GM13976 (cell line): Measurements from ENCODE around the gene PCDH19.

ENCODE experiments used
- DNase-seq: peaks from one replicate; pipeline ENCODE4 v3.0.0; 2012; ENCODE audit warnings: low spot score
- in situ Hi-C: fragments of 300-500 bp; cut with MboI; formaldehyde crosslinking; loops from one replicate; pipeline ENCODE4 v1.12.0; 2022; ENCODE audit warnings: low sequenced_read_pairs, mixed read lengths, inconsistent platforms; ENCODE audit not compliant: unreplicated experiment
- TF ChIP-seq, protein P1 (sequence below): IDR thresholded peaks from 2 replicates; pipeline ENCODE4 v1.5.1; 2012; ENCODE audit warnings: borderline replicate concordance, mild to moderate bottlenecking; ENCODE audit not compliant: insufficient read depth; ENCODE audit errors: extremely low read depth, missing control alignments, control extremely low read depth

The PCDH19 gene

DNA sequence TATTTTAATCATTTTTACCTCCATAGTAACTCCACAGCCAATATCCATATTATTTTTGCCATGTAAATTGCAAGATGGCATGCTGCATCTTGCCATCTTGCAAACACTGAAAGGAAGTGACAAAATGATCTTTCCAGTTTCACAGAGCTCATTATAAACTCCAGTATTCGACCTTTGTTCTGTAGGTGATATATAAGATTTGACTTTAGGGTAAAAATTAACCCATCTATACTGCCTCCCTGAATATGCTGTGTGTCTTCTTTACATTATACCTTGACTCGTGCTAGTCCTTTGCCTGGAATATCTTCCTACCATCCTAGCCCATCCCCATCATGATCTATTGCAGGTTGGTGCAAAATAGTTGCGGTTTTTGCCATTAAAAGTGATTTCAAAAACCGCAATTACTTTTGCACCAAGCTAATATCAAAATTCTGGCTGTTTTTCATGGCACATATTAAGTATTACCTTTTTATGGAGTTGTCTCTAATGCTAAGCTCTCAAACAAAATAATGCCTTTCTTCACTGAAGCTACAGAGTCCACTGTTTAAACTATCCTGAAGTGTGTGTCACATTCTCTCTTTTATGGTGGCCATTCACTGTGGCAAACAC lies 161.1 kb downstream of the PCDH19 start:
- TF ChIP-seq, protein P1, sequence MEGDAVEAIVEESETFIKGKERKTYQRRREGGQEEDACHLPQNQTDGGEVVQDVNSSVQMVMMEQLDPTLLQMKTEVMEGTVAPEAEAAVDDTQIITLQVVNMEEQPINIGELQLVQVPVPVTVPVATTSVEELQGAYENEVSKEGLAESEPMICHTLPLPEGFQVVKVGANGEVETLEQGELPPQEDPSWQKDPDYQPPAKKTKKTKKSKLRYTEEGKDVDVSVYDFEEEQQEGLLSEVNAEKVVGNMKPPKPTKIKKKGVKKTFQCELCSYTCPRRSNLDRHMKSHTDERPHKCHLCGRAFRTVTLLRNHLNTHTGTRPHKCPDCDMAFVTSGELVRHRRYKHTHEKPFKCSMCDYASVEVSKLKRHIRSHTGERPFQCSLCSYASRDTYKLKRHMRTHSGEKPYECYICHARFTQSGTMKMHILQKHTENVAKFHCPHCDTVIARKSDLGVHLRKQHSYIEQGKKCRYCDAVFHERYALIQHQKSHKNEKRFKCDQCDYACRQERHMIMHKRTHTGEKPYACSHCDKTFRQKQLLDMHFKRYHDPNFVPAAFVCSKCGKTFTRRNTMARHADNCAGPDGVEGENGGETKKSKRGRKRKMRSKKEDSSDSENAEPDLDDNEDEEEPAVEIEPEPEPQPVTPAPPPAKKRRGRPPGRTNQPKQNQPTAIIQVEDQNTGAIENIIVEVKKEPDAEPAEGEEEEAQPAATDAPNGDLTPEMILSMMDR: no peak
- in situ Hi-C loops: no loop called here
- DNase-seq: no peak

DNA sequence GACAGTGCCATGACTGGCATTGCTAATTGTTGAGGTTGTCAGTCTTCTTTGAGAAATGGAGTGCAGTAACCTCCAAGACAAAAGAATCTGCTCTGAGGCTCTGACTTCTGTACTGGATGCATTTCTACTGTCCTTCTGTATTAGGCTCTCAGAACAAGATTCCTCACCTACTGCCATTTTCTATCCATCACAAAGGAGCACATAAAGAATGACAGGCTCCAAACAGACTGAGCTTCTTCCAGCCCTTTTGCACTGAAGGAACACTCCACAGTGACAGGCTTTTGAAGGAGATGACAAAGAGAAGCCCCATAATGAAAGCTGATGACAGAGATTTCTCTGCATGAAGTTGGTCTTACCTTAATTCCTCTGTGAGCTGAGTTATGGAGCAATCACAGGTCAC lies 162.2 kb downstream of the PCDH19 start:
- TF ChIP-seq, protein P1: no peak
- in situ Hi-C loops: no loop called here

DNA sequence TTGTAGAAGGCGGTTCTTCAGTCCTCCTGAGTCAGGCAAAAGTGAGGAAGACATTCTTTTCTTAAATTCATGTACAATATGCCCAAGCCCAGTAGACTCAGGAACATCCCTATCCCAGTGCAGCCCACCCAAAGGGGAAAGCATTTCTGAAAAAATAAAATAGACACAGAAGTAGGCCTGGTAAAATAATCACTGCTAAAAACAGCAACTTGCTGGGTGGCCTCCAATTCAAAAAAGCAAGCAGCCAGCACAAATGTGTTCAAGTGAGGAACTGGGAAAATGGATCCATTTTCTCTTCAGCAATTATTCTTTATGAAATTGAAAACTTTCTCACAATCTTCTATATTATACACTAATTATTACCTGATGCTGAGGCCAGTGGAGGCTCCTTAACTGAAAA lies 165.4 kb downstream of the PCDH19 start:
- in situ Hi-C loops: no loop called here
- DNase-seq: no peak
- TF ChIP-seq, protein P1: no peak

More for the DNA sequence above, 162.2 kb downstream of the PCDH19 start:
- DNase-seq: no peak
